Measurements from ENCODE around the gene DCAF6.
"Not testable (repeated sequence)": the region's sequence is repeated elsewhere in the genome, so short reads cannot be mapped to it uniquely, and the experiment has no call there.

The DCAF6 gene

GRCh38 chr1:167924102-167924501 lies 12.4 kb upstream of the DCAF6 start:
- no peak for DNase-seq

DNA sequence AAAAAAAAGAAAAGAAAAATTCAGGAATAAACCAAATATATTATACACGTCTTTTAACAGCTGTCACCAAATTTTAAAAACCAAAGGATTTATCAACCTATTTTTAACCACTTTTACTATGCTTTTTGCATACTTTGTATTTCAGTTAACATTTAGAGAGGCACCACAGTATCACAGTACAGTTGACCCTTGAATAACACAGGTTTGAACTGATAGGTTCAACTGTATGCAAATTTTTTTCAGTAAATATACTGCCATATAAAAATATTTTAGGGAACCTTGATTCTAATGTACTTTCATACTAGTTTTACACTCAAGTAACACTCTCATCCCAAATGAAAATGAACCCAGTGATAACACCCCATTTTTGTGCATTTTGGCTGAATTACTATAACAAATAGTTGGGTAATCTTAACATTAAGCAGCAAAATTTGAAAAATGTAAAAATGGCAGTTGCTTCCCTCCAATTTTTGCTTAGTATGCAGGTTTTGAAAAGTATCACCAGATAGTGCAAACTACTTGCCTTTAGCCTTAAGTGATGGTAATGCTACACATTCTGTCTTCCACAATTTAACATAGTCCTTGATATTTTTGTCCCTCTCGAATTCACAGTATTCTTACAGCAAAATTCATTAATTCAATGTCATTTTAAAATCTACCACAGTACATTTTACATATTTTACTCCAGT lies 11.8 kb upstream of the DCAF6 start:
- no peak for DNase-seq

GRCh38 chr1:167926486-167926997 lies 9.9 kb upstream of the DCAF6 start:
- no peak for DNase-seq

GRCh38 chr1:167927046-167927754 lies 9.3 kb upstream of the DCAF6 start:
- DNase-seq, result no peak

DNA sequence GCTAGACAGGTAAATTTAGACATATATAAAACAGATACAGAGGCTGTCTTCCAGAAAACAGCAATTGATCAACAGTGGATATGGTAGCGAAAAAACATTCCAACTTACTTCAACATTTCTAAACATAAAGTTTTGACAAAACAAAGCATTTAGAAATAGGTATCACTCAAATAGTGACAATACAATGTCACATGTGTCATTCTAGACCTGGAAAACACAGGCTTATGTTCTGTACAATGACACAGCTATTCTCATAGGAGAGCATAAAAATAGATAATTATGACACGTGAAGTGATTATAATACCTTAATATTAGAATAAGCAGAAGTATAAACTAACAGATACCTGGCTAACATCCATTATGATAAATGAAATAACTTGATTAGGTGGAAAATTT lies 8.0 kb upstream of the DCAF6 start:
- DNase-seq, result no peak

DNA sequence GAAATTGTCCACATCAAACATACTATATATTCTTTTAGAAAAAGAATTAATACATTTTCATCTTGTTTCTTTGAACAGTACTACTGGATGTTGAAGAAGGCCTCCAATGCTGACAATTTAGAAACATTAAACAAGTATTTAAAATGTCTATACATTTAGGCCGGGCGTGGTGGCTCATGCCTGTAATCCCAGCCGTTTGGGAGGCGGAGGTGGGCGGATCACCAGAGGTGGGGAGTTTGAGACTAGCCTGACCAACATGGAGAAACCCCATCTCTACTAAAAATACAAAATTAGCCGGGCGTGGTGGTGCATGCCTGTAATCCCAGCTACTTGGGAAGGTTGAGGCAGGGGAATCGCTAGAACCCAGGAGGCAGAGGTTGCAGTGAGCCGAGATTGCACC lies 7.6 kb upstream of the DCAF6 start:
- not testable (repeated sequence) for DNase-seq

GRCh38 chr1:167929725-167930124 lies 6.8 kb upstream of the DCAF6 start:
- no peak for DNase-seq

- no peak for DNase-seq
Observed at GRCh38 chr1:167933788-167934187, 2.7 kb upstream of the DCAF6 start.

GRCh38 chr1:167934426-167935215 lies 1.9 kb upstream of the DCAF6 start:
- DNase-seq, result no peak

DNA sequence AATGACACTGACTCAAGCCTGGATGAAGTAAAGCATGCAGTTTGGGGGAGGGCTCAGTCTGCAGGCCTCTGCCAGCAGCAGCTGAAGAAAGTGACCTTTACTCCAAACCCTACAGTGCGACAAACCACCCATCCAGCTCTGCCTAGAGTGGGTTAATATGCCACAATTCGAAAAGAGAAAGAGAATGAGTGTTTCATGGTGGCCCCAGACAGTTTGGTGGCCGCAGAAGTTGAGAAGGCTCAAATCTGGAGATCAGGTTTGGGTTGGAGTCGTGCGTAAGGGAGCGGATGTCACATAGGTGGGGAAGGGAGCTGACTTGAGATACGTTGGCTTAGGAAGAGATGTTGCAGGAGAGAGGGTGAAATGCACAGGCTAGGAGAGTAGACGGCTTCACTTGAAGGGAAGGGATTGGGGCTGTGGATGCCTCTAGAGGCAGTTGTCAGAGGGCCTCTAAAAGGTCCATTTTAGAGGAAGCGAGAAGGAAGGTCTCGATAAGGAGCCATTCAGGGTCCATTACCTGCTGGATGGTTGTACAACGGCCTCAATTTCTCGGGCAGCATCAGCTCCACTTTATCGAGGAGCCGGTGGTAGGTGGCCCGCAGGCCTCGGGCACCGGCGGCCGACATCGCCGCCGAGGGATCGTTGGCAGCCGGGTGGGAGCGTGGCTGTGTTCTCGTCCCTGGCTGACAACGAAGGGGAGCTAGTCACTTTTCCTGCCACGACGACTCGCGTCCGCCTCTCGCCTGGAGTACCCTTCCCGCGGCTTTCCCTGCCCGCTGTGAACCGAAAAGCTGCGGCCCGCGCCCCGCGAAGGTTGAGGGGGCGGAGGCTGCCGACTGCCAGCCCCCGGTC lies 1.0 kb upstream of the DCAF6 start:
- DNase-seq, result peak; percentile 81

GRCh38 chr1:167936930-167937708 lies 636 bp downstream of the DCAF6 start, which contains the start of gene MPC2:
TSS of gene MPC2 (minus strand) at chr1:167937072. CDS start at chr1:167935841, 1,231 bp downstream.
- peak; percentile 78 for DNase-seq

DNA sequence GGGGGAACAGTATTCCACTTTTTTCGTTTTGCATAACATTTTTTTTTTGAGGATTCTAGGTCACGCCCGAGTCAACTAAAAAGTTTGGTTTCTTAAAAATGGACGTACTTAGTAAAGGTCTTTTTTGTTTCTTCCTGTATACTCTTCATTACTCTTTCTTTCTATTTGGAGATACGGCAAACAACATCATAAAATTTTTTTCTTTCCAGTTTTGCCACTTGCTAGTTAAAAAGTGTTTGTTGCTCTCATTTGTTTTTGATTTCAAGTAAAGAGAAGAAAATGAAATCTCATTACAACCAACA lies 1.2 kb downstream of the DCAF6 start:
- no peak for DNase-seq

DNA sequence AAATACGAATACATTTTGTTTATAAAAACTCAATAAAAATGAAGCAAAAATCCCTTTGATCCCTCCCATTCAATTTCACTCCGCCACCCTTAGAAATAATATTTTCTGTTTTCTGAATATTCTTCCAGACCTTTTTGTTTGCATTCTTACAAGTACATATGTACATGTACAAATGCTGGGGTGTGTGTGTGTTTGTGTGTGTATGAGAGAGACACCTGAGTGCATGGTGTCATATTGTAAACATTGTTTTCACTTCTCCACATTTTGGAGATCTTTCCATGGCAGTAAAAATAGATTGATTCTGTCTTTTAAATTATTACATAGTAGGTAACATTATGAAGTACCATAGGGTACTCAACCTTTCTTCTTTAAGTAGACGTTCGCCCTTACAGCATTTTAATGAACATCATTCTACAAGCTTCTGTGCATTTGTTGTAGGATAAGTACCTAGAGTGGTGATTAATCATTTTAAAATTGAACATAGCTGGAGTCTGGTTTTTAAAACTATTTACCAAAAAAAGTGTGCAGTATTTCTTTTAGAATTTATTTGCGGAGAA lies 1.7 kb downstream of the DCAF6 start:
- no peak for DNase-seq

DNA sequence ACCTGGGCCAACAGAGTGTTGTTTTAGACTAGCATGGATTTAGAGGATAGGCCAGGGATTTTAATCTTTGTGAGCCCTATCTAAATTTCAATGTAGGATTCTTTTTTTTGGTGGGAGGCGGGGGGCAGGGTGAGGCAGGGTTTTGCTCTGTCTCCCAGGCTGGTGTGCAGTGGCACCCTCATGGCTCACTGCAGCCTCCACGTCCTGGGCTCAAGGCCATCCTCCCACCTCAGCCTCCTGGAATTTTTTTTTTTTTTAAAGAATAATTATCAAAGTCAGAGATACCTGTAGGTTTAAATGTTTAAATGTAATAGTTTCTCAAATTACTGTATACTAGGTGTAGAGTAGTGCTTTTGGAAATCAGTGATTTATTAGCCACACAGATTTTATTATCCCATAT lies 3.8 kb downstream of the DCAF6 start:
- DNase-seq, result no peak

- DNase-seq, result no peak
Observed at GRCh38 chr1:167943541-167943940, 7.1 kb downstream of the DCAF6 start.

GRCh38 chr1:167947733-167948132 lies 11.2 kb downstream of the DCAF6 start:
- no peak for DNase-seq

- no peak for DNase-seq
Observed at GRCh38 chr1:167949785-167950184, 13.3 kb downstream of the DCAF6 start.

- no peak for DNase-seq
Observed at GRCh38 chr1:167950569-167950968, 14.1 kb downstream of the DCAF6 start.

- DNase-seq, result no peak
Observed at GRCh38 chr1:167955915-167956314, 19.4 kb downstream of the DCAF6 start.

- DNase-seq, result no peak
Observed at GRCh38 chr1:167957710-167958109, 21.2 kb downstream of the DCAF6 start.

DNA sequence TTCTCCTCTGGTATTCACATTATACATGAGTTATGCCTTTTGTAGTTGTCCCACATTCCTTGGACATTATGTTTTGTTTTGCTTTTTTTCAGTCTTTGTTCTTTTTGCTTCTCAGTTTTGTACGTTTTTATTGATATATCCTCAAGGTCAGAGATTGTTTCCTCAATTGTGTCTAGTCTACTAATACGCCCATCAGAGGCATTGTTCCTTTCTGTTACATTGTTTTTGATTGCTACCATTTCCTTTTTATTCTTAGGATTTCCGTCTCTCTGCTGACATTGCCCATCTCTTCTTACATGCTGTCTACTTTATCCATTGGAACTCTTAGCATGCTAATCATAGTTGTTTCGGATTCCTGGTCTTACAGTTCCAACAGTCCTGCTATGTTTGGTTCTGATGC lies 28.2 kb downstream of the DCAF6 start:
- no peak for DNase-seq

- no peak for DNase-seq
Observed at GRCh38 chr1:167966050-167966449, 29.6 kb downstream of the DCAF6 start.
